K562 (cell line): ENCODE results near the gene GRAMD4. TPM values are rescaled to one million over a fixed set of nuclear protein-coding genes. Genes with fewer than 3 reads are reported as not detected.

ENCODE experiments used
- ATAC-seq: fragments of 200-7000 bp; cut with Tn5 transposase; 3 replicates; pipeline ENCODE4 v1.9.1; 2020; ENCODE audit warnings: moderate library complexity
- BruUV-seq: library from RNA; stranded (reverse); fragments of 400-500 nt; replicated peaks from 2 replicates; lab custom pipeline; 2021; lab: Mats Ljungman, UMichigan
- CTCF ChIA-PET: fragments of 300-600 bp; formaldehyde crosslinking; extraction: SDS; loops from one replicate; lab custom pipeline; 2021; ENCODE audit warnings: low intra/inter-chr PET ratio; lab: Yijun Ruan, JAX
- POLR2A ChIA-PET: fragments of 300-600, 350-650 bp; sonication (Branson Sonifier 250); formaldehyde crosslinking; extraction: SDS; loops from one replicate; lab custom pipeline; 2021; ENCODE audit warnings: antibody characterized with exemption, inconsistent platforms; lab: Yijun Ruan, JAX
- DNase-seq, 4 experiments: peaks; one replicate each; pipeline versions ENCODE4 v3.0.0 to v3.0.0-alpha.2; 2011 to 2018; ENCODE audit warnings: low spot score in 3 of 4, mixed read lengths in 3 of 4; ENCODE audit errors: extremely low read depth in 1 of 4
- FAIRE-seq: peaks from 2 replicates; lab custom pipeline; 2011; peaks lifted over from hg19 to GRCh38; lab: Jason Lieb, UNC
- H2AFZ ChIP-seq: 2 replicates; pipeline ENCODE4 v1.6.0; 2011; ENCODE audit warnings: low read depth, low read length, control low read depth, inconsistent platforms
- H3K27ac ChIP-seq: fragments of 200-600 bp; 3 replicates; pipeline ENCODE4 v1.8.0; 2011; ENCODE audit warnings: low read depth, mild to moderate bottlenecking, control low read depth, inconsistent platforms, low read length, moderate library complexity, mixed read lengths; ENCODE audit errors: extremely low read depth
- H3K27me3 ChIP-seq, 2 experiments: fragments of 300-600 bp in 1 of 2; 2 replicates in 1 of 2; 3 replicates in 1 of 2; pipeline versions ENCODE4 v1.6.0 to v1.8.0; 2011; ENCODE audit warnings: inconsistent platforms in 2 of 2, low read length in 2 of 2, mild to moderate bottlenecking in 1 of 2, mixed read lengths in 1 of 2, moderate library complexity in 1 of 2; ENCODE audit not compliant: control insufficient read depth in 2 of 2, insufficient read depth in 2 of 2
- H3K36me3 ChIP-seq: fragments of 300-600 bp; 3 replicates; pipeline ENCODE4 v1.8.0; 2011; ENCODE audit warnings: mild to moderate bottlenecking, low read length, inconsistent platforms; ENCODE audit not compliant: control insufficient read depth, insufficient read depth
- H3K4me1 ChIP-seq, 2 experiments: fragments of 200-600 bp in 1 of 2; replicated peaks in 1 of 2; 2 replicates in 1 of 2; 3 replicates in 1 of 2; pipeline versions ENCODE4 v1.5.1 to v1.8.0; 2011; ENCODE audit warnings: inconsistent platforms in 2 of 2, low read length in 2 of 2, mild to moderate bottlenecking in 1 of 2, mixed read lengths in 1 of 2, moderate library complexity in 1 of 2; ENCODE audit not compliant: control insufficient read depth in 2 of 2, insufficient read depth in 2 of 2
- H3K4me2 ChIP-seq: 2 replicates; pipeline ENCODE4 v1.6.1; 2011; ENCODE audit warnings: low read length, control low read depth, inconsistent platforms, mixed read lengths; ENCODE audit not compliant: insufficient read depth
- H3K4me3 ChIP-seq: fragments of 200-600 bp; sonication (generic), shearing (Covaris generic); 2 replicates; pipeline ENCODE4 v1.5.1; 2016; ENCODE audit warnings: control low read depth, inconsistent platforms
- H3K79me2 ChIP-seq: fragments of 200-600 bp; 3 replicates; pipeline ENCODE4 v1.8.0; 2011; ENCODE audit warnings: low read length, inconsistent platforms; ENCODE audit not compliant: control insufficient read depth, insufficient read depth
- H3K9ac ChIP-seq, 2 experiments: 2 replicates each; pipeline versions ENCODE4 v1.6.0 to v1.6.1; 2011; ENCODE audit warnings: low read depth in 2 of 2, low read length in 2 of 2, control low read depth in 1 of 2, inconsistent platforms in 1 of 2, mild to moderate bottlenecking in 1 of 2, mixed read lengths in 1 of 2; ENCODE audit not compliant: insufficient read depth in 1 of 2
- H3K9me1 ChIP-seq: one replicate; pipeline ENCODE4 v1.6.0; 2011; ENCODE audit warnings: inconsistent platforms, mild to moderate bottlenecking, low read length, moderate library complexity; ENCODE audit not compliant: control insufficient read depth, insufficient read depth
- H3K9me3 ChIP-seq: replicated peaks from 2 replicates; pipeline ENCODE4 v1.5.1; 2011; ENCODE audit warnings: low read depth, low read length, inconsistent platforms; ENCODE audit not compliant: control insufficient read depth, insufficient read depth
- H4K20me1 ChIP-seq: replicated peaks from 2 replicates; pipeline ENCODE4 v1.6.1; 2011; ENCODE audit warnings: low read length, inconsistent platforms, mixed read lengths; ENCODE audit not compliant: control insufficient read depth, insufficient read depth
- BACH1 ChIP-seq: fragments of 200-800 bp; sonication (Bioruptor generic); IDR thresholded peaks from 2 replicates; pipeline ENCODE4 v1.6.1; 2016; ENCODE audit warnings: missing genetic modification characterization, missing compliant biosample characterization
- CBX1 ChIP-seq: sonication (generic); IDR thresholded peaks from 2 replicates; pipeline ENCODE4 v1.6.1; 2016; ENCODE audit warnings: antibody characterized with exemption, low read depth, mild to moderate bottlenecking
- CREB3 ChIP-seq: fragments of 450-650 bp; conservative IDR thresholded peaks from 2 replicates; pipeline ENCODE4 v1.6.1; 2016; ENCODE audit warnings: missing genetic modification characterization, low read depth, mild to moderate bottlenecking, missing compliant biosample characterization, moderate library complexity
- CREM ChIP-seq: IDR thresholded peaks from 2 replicates; pipeline ENCODE4 v1.6.1; 2014; ENCODE audit warnings: antibody characterized with exemption, low read depth
- ETS2 ChIP-seq: IDR thresholded peaks from 2 replicates; pipeline ENCODE4 v1.6.1; 2016; ENCODE audit warnings: borderline replicate concordance, missing genetic modification characterization, mild to moderate bottlenecking, moderate library complexity, missing compliant biosample characterization; ENCODE audit not compliant: poor library complexity, severe bottlenecking
- FOXA1 ChIP-seq: fragments of 450-650 bp; IDR thresholded peaks from 2 replicates; pipeline ENCODE4 v1.6.1; 2016; ENCODE audit warnings: mild to moderate bottlenecking, borderline replicate concordance
- IFI16 ChIP-seq: fragments of 250-450 bp; sonication (Bioruptor Pico); IDR thresholded peaks from 2 replicates; pipeline ENCODE4 v2.1.2; 2022; ENCODE audit warnings: mild to moderate bottlenecking, inconsistent platforms
- ILF3 ChIP-seq: fragments of 450-650 bp; IDR thresholded peaks from 2 replicates; pipeline ENCODE4 v1.6.1; 2018; ENCODE audit warnings: antibody characterized with exemption, mild to moderate bottlenecking, moderate library complexity, borderline replicate concordance
- IRF2 ChIP-seq: sonication (generic); formaldehyde crosslinking; IDR thresholded peaks from 2 replicates; pipeline ENCODE4 v1.8.1; 2022; ENCODE audit warnings: mild to moderate bottlenecking, missing genetic modification reagents
- NR2F6 ChIP-seq: fragments of 450-650 bp; formaldehyde crosslinking; IDR thresholded peaks from 2 replicates; pipeline ENCODE4 v1.4.0; 2020; ENCODE audit warnings: mild to moderate bottlenecking
- SMARCA4 ChIP-seq: fragments of 450-650 bp; IDR thresholded peaks from 2 replicates; pipeline ENCODE4 v1.6.1; 2016
- SMARCC2 ChIP-seq: fragments of 450-650 bp; IDR thresholded peaks from 2 replicates; pipeline ENCODE4 v1.6.1; 2017; ENCODE audit warnings: antibody characterized with exemption, moderate library complexity, mild to moderate bottlenecking, low read depth
- SRSF3 ChIP-seq: fragments of 200-400 bp; formaldehyde crosslinking; IDR thresholded peaks from 2 replicates; pipeline ENCODE4 v1.6.1; 2016; ENCODE audit warnings: mild to moderate bottlenecking, low read length, moderate library complexity; ENCODE audit not compliant: insufficient read depth
- ZBTB9 ChIP-seq: fragments of 450-650 bp; formaldehyde crosslinking; IDR thresholded peaks from 2 replicates; pipeline ENCODE4 v1.4.0; 2020; ENCODE audit warnings: mild to moderate bottlenecking, moderate library complexity
- WGBS: fragments of 100-300 bp; shearing (Covaris generic); methylation state at CpG from one replicate; pipeline ENCODE4 v1.1.6; 2016; ENCODE audit warnings: low coverage, mixed read lengths; ENCODE audit not compliant: insufficient coverage; ENCODE audit errors: missing lambda C conversion rate; 5-methylcytosine and 5-hydroxymethylcytosine counted together
- in situ Hi-C: fragments of 300-500 bp; cut with MboI; formaldehyde crosslinking; loops from 4 replicates; pipeline ENCODE4 v1.15.0; 2018; ENCODE audit warnings: inconsistent platforms, mixed read lengths
- intact Hi-C: fragments of 100-400 bp; cut with micrococcal nuclease; formaldehyde crosslinking; loops from 2 replicates; pipeline ENCODE4 v1.14.2; 2022
- polyA plus RNA-seq, 8 experiments: library from polyadenylated mRNA; depleted of rRNA in 4 of 8; stranded (reverse) in 5 of 8; unstranded in 3 of 8; fragments of >200 nt; fragmentation: Nextera tagmentation in 2 of 8; fragmentation: Illumina TruSeq in 1 of 8; extraction: Ambion mirVana in 2 of 8; extraction: Trizol in 1 of 8; gene quantifications; 2 replicates each; pipeline versions ENCODE4 v1.2.1 to v1.2.3, GENCODE V29; 2011 to 2014; ENCODE audit warnings: inconsistent platforms in 1 of 8, missing spikeins in 1 of 8
- total RNA-seq, 7 experiments: library from RNA; depleted of rRNA in 6 of 7; stranded (reverse); fragments of >200 nt in 6 of 7; fragmentation: Illumina TruSeq in 2 of 7; extraction: Trizol in 2 of 7; gene quantifications; 2 replicates each; pipeline versions ENCODE4 v1.2.1 to v1.2.3, GENCODE V29; 2011 to 2021; ENCODE audit warnings: low replicate concordance in 1 of 7
- TF ChIP-seq, protein P1 (sequence below): fragments of 250-450 bp; sonication (Bioruptor Pico); IDR thresholded peaks from 2 replicates; pipeline ENCODE4 v1.5.1; 2021; ENCODE audit warnings: mild to moderate bottlenecking

Gene GRAMD4
- total and polyA plus RNA-seq, 9 of the 15 experiments (the other 6 are each of a cell fraction or from before 2014, with no cell fraction given) = 0.18 to 44.8 (median 18.6) TPM

DNA sequence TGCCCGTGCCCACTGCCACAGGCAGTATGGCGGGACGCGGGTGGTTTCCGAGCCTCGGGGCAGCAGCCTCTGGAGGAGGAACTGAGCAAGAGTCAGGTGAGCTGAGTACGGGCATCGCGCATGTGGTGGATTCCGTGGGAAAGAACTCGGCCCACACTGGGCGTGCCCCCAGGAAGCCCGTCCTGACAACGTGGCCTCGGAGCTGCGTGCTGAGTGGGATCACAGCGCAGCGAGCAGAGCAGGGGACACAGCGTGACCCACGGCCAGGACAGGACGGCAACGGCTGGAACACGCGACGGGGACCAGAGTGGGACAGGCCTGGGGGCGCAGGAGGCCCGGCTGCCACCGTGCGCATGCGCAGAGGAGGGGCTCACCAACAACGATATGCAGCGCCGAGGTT is 81.1 kb downstream of the GRAMD4 start:
- intact Hi-C loops = no loop called here

More for the DNA sequence above, 81.1 kb downstream of the GRAMD4 start:
- no peak overlapping the region for H2AFZ ChIP-seq
- H3K4me3 ChIP-seq = no peak overlapping the region
- no peak for TF ChIP-seq IFI16 (CRISPR knock-in tag)
- TF ChIP-seq ETS2 = no peak
- TF ChIP-seq SMARCC2 = no peak
- TF ChIP-seq CBX1 = no peak
- TF ChIP-seq SRSF3 = no peak
- TF ChIP-seq CREB3 (tag) = no peak
- TF ChIP-seq SMARCA4 = no peak
- TF ChIP-seq FOXA1 = no peak
- no peak for TF ChIP-seq BACH1 (tag)
- no peak for TF ChIP-seq ZBTB9 (CRISPR knock-in tag)
- no peak for TF ChIP-seq ILF3
- TF ChIP-seq CREM = no peak
- TF ChIP-seq NR2F6 (CRISPR knock-in tag) = no peak
- TF ChIP-seq, protein P1, sequence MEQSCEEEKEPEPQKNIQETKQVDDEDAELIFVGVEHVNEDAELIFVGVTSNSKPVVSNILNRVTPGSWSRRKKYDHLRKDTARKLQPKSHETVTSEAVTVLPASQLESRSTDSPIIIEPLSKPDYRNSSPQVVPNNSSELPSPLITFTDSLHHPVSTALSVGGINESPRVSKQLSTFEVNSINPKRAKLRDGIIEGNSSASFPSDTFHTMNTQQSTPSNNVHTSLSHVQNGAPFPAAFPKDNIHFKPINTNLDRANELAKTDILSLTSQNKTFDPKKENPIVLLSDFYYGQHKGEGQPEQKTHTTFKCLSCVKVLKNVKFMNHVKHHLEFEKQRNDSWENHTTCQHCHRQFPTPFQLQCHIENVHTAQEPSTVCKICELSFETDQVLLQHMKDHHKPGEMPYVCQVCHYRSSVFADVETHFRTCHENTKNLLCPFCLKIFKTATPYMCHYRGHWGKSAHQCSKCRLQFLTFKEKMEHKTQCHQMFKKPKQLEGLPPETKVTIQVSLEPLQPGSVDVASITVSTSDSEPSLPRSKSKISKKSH (CRISPR knock-in tag) = no peak
- no peak for TF ChIP-seq IRF2
- ATAC-seq (no peak), FAIRE-seq (no peak), DNase-seq (no peak)
- no peak overlapping the region for H3K9ac ChIP-seq
- H3K79me2 ChIP-seq = no peaks in the 10 kb centered on the region
- H3K4me2 ChIP-seq = no peak overlapping the region
- H3K4me1 ChIP-seq = no peaks in the 10 kb centered on the region
- in situ Hi-C loops = loop anchor here (10.0 kb wide), 1 partner anchor 1506 kb away; no protein-coding TSS in a partner anchor
- no peaks in the 10 kb centered on the region for H3K27me3 ChIP-seq
- no peaks in the 10 kb centered on the region for H3K9me3 ChIP-seq
- ChIA-PET CTCF (no interaction called here), POLR2A (no interaction called here)
- H4K20me1 ChIP-seq = no peaks in the 10 kb centered on the region
- H3K9me1 ChIP-seq = no peaks in the 10 kb centered on the region
- peaks cover 20% of the 10 kb centered on the region; the same call in 1 of the 3 replicates for H3K36me3 ChIP-seq
- WGBS = 94% methylated on average over 10 of the region's 33 CpGs
- H3K27ac ChIP-seq = no peak overlapping the region
- no TSS peak for BruUV-seq
